GM10266 (cell line): ENCODE measurements around the gene ZFPM1.
A peak's percentile ranks its signal among the peaks of the same experiment; 100 is the strongest.

ENCODE experiments used
- DNase-seq: peaks from one replicate; pipeline ENCODE4 v3.0.0; 2012; ENCODE audit errors: extremely low spot score
- CTCF ChIP-seq: IDR thresholded peaks from 2 replicates; pipeline ENCODE4 v1.5.1; 2012; ENCODE audit warnings: mild to moderate bottlenecking, low read depth; ENCODE audit not compliant: control insufficient read depth, insufficient read depth; ENCODE audit errors: missing control alignments

ZFPM1 gene

GRCh38 chr16:88477631-88478519 lies 24.8 kb downstream of the ZFPM1 start:
- DNase-seq: no peak
- TF ChIP-seq CTCF: no peak

DNA sequence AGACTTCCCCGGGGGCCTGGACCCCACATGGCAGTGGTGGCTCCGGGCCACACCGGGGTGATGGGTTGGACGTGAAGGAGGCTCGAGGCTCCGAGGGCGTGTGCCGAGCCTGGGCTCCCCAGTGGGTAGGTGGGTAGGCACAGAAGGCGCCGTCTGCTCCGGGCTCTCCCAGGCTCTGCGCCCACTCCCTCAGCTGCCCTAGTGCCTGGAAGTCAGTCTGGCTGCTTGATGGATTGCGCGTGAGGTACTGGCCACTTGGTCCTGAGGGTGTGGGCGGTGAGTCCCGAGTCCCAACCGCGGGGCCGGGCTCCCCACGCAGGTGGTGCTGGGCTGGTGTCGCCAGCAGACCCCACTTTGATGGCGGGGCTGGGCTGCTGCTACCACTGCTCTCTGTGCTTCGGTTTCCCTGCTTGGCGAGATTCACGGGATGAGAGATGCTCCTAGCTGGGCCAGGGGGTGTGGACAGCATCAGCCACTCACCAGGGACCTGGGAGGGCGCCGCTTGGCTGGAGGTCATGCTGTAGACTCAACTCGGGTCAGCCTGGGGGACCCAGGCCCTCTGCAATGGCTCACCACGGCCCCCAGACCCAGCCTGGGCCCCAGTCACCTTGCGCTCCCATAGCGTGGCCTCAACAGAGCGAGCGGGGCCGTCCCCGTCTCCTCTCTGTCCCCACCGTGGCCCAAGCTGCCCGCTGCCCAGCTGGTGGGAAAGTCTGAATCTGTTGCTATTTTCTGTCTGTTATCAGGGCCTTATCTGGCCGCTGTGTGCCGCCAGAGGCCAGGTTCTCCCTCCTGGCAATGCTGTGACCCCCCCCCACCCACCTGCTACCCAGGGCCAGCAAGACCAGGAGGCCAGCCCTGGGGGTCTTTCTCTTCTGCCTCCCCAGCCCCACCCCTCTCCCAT lies 26.1 kb downstream of the ZFPM1 start:
- DNase-seq: peak; percentile 59
- peak; percentile 38 for TF ChIP-seq CTCF

DNA sequence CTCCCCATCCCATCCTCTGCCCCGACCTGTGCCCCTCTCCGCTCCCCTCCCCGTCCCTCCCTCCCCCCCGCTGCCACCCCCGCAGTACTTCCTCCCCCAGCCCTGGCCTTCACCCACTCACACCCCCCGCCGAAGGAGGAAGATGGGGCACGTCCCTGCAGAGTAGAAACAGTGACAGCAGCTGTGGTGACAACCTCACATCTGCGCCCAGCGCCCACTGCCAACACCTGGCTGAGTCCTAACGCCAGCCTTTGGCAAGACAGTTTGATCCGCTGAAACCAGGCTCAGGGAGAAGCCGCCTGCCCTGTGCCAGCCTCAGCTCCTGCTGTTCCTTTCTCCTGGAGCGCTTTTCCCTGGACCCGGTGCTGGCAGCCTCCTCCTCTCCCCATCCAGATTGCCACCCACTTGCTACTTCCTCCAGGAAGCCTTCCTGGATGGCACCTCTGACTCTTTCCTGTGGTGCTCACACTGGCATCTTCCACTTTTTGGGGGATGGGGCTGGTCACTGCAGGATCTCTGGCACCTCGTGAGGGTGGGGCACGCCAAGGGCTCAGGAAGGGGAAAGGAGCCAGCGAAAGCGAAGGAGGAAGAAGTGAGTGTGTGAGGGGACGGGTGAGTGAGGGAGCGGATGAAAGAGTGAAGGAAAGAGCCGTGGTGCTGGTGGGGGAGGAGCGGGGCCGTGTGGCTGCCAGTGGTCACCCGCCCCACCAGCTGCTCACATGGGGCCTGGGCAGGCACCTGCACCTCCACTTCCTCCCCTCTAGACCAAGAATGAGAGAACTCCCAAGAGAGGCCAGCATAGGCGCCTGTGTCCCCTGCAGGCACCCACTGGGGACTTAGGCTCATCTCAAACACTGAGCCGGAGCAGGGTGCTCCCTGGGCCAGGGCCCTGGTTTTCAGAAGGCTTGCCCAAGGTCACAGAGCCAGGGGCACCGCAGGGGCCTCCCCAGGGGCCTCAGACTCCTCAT lies 27.0 kb downstream of the ZFPM1 start:
- TF ChIP-seq CTCF: no peak
- DNase-seq: peak; percentile 71

- DNase-seq: no peak
- TF ChIP-seq CTCF: no peak
These were observed 27.7 kb downstream of the ZFPM1 start for GRCh38 chr16:88480829-88481228.

GRCh38 chr16:88481851-88482250 lies 28.8 kb downstream of the ZFPM1 start:
- DNase-seq: no peak
- TF ChIP-seq CTCF: no peak

GRCh38 chr16:88482630-88483391 lies 29.7 kb downstream of the ZFPM1 start:
- TF ChIP-seq CTCF: no peak

More at GRCh38 chr16:88482630-88483391, 29.7 kb downstream of the ZFPM1 start:
- no peak for DNase-seq
